Lung (tissue), 12 donors: Measurements from ENCODE around the gene SERBP1. TPM values are rescaled to one million over a fixed set of nuclear protein-coding genes. Genes with fewer than 3 reads are reported as not detected.

Experiments
- ATAC-seq: fragments of 200-7000 bp; cut with Tn5 transposase; one replicate; pipeline ENCODE4 v1.9.1; 2020; ENCODE audit warnings: moderate number of reproducible peaks; ENCODE audit not compliant: insufficient read depth, low FRiP score
- DNase-seq, 3 donors: peaks; one replicate each; pipeline ENCODE4 v3.0.0-alpha.2; 2013 to 2017
- H3K27ac ChIP-seq, 2 donors: one replicate each; pipeline ENCODE4 v1.5.1; 2013; ENCODE audit warnings: mild to moderate bottlenecking in 2 of 2, moderate library complexity in 2 of 2, control low read depth in 1 of 2, inconsistent platforms in 1 of 2, low read depth in 1 of 2, low read length in 1 of 2
- H3K27me3 ChIP-seq, 3 donors: one replicate each; pipeline ENCODE4 v1.5.1; 2013; ENCODE audit warnings: low read length in 2 of 3; ENCODE audit not compliant: control insufficient read depth in 3 of 3, insufficient read depth in 3 of 3
- H3K36me3 ChIP-seq, 4 donors: one replicate each; pipeline ENCODE4 v1.5.1; 2013; ENCODE audit warnings: low read length in 4 of 4, mild to moderate bottlenecking in 1 of 4, moderate library complexity in 1 of 4; ENCODE audit not compliant: control insufficient read depth in 4 of 4, insufficient read depth in 4 of 4
- H3K4me1 ChIP-seq, 5 donors: one replicate each; pipeline ENCODE4 v1.5.1; 2013; ENCODE audit warnings: low read length in 5 of 5, mild to moderate bottlenecking in 2 of 5, moderate library complexity in 1 of 5; ENCODE audit not compliant: control insufficient read depth in 5 of 5, insufficient read depth in 5 of 5
- H3K4me3 ChIP-seq: one replicate; pipeline ENCODE4 v1.5.1; 2013; ENCODE audit warnings: mild to moderate bottlenecking, control low read depth, moderate library complexity
- H3K9ac ChIP-seq, 2 donors: one replicate each; pipeline ENCODE4 v1.5.1; 2013; ENCODE audit warnings: low read length in 2 of 2, control low read depth in 1 of 2; ENCODE audit not compliant: insufficient read depth in 1 of 2
- H3K9me3 ChIP-seq, 4 donors: one replicate each; pipeline ENCODE4 v1.5.1; 2013; ENCODE audit warnings: low read length in 3 of 4, mild to moderate bottlenecking in 1 of 4, moderate library complexity in 1 of 4; ENCODE audit not compliant: control insufficient read depth in 4 of 4, insufficient read depth in 3 of 4
- CTCF ChIP-seq: IDR thresholded peaks from 2 replicates; pipeline ENCODE4 v1.5.1; 2012; ENCODE audit warnings: mild to moderate bottlenecking; ENCODE audit errors: control extremely low read depth, extremely low read depth
- WGBS, 2 donors: extraction: QIAGEN DNeasy Blood & Tissue Kit; methylation state at CpG; one replicate each; pipeline ENCODE4 v1.1.7; 2013; 5-methylcytosine and 5-hydroxymethylcytosine counted together
- polyA plus RNA-seq, 2 donors: library from polyadenylated mRNA; stranded (reverse); fragments of 200-250 nt; gene quantifications; one replicate each; pipeline ENCODE4 v1.2.1, GENCODE V29; 2013
- total RNA-seq, 2 donors: library from RNA; depleted of rRNA in 1 of 2; stranded (reverse); fragments of >200 nt in 1 of 2; gene quantifications; one replicate each; pipeline ENCODE4 v1.2.1, GENCODE V29; 2014 to 2021
- donor health status: control.
- donor health status: control.
- donor health status: Bipolar disorder and iron deficiency.
- donor health status: healthy.
- donor health status: DM: yes; HTN: yes; CAD: no.

The SERBP1 gene
- total and polyA plus RNA-seq, 4 donors, result 72.2 to 220 (median 149) TPM

- DNase-seq, result peak in 2 of 3 donors; percentile 26 to 35
- Histone ChIP-seq H3K9me3 (peaks cover 0 to 1% (median 0%) of the 10 kb centered on the region in 4 donors), H3K27ac (no peak overlapping the region), H3K27me3 (no peaks in the 10 kb centered on the region), H3K36me3 (peaks cover 0 to 4% (median 0%) of the 10 kb centered on the region in 4 donors), H3K4me1 (peaks cover 0 to 7% (median 3%) of the 10 kb centered on the region in 5 donors), H3K4me3 (no peak overlapping the region), H3K9ac (no peak overlapping the region)
- ATAC-seq, result no peak
- no peak for TF ChIP-seq CTCF
- WGBS, 2 donors, result 66 to 84% methylated on average over 12 of the region's 12 CpGs
These were observed 37.0 kb downstream of the SERBP1 start for GRCh38 chr1:67393240-67393639.

GRCh38 chr1:67390041-67390887, 39.9 kb downstream of the SERBP1 start:
- Histone ChIP-seq H3K9ac (no peak overlapping the region), H3K27ac (no peak overlapping the region), H3K36me3 (peaks cover 0 to 4% (median 0%) of the 10 kb centered on the region in 4 donors), H3K4me3 (no peak overlapping the region), H3K9me3 (peaks cover 0 to 1% (median 0%) of the 10 kb centered on the region in 4 donors), H3K27me3 (no peaks in the 10 kb centered on the region), H3K4me1 (peaks cover 0 to 7% (median 2%) of the 10 kb centered on the region in 5 donors)
- ATAC-seq (no peak), DNase-seq (no peak)
- 97% methylated on average over 3 of the region's 3 CpGs for WGBS, 2 donors
- no peak for TF ChIP-seq CTCF

- ATAC-seq (no peak), DNase-seq (no peak)
- H3K4me1 ChIP-seq, result peaks cover 0 to 2% (median 0%) of the 10 kb centered on the region in 5 donors
- no peaks in the 10 kb centered on the region for H3K36me3 ChIP-seq
- H3K27me3 ChIP-seq, result no peaks in the 10 kb centered on the region
- H3K4me3 ChIP-seq, result no peak overlapping the region
- no peak for TF ChIP-seq CTCF
- no peak overlapping the region for H3K27ac ChIP-seq
- H3K9ac ChIP-seq, result no peak overlapping the region
- 80 to 92% methylated on average over 2 of the region's 2 CpGs for WGBS, 2 donors
- H3K9me3 ChIP-seq, result peaks cover 0 to 11% (median 3%) of the 10 kb centered on the region in 4 donors
These were observed 46.1 kb downstream of the SERBP1 start for GRCh38 chr1:67383999-67384638.
